GM18868 (cell line): ENCODE measurements around the gene IL1RAP.

Experiments
- ATAC-seq: cut with Tn5 transposase; IDR thresholded peaks from one replicate; pipeline ENCODE4 v1.9.1; 2021; ENCODE audit warnings: mild to moderate bottlenecking, moderate library complexity; ENCODE audit not compliant: unreplicated experiment

IL1RAP gene

GRCh38 chr3:190607021-190607420, 93.1 kb downstream of the IL1RAP start:
- no peak for ATAC-seq

- ATAC-seq, result no peak
These were observed 95.1 kb downstream of the IL1RAP start for GRCh38 chr3:190608850-190609589.

- ATAC-seq, result no peak
These were observed 100.6 kb downstream of the IL1RAP start for GRCh38 chr3:190614226-190615059.

- ATAC-seq, result no peak
These were observed 101.1 kb downstream of the IL1RAP start for GRCh38 chr3:190615060-190615384.

- ATAC-seq, result no peak
These were observed 101.7 kb downstream of the IL1RAP start for GRCh38 chr3:190615607-190616006.

- no peak for ATAC-seq
These were observed 102.8 kb downstream of the IL1RAP start for GRCh38 chr3:190616637-190617036.

- ATAC-seq, result peak; percentile 85
These were observed 103.3 kb downstream of the IL1RAP start for GRCh38 chr3:190617185-190617584.

- ATAC-seq, result peak; percentile 53
These were observed 104.6 kb downstream of the IL1RAP start for GRCh38 chr3:190618330-190619030.

- no peak for ATAC-seq
These were observed 105.5 kb downstream of the IL1RAP start for GRCh38 chr3:190619353-190619752.

- no peak for ATAC-seq
These were observed 105.9 kb downstream of the IL1RAP start for GRCh38 chr3:190619761-190620160.

- ATAC-seq, result no peak
These were observed 107.2 kb downstream of the IL1RAP start for GRCh38 chr3:190620886-190621608.

- ATAC-seq, result no peak
These were observed 108.0 kb downstream of the IL1RAP start for GRCh38 chr3:190621927-190622326.

- ATAC-seq, result no peak
These were observed 110.4 kb downstream of the IL1RAP start for GRCh38 chr3:190624282-190624681.

GRCh38 chr3:190626951-190627620, 113.2 kb downstream of the IL1RAP start:
- ATAC-seq, result no peak

- no peak for ATAC-seq
These were observed 115.2 kb downstream of the IL1RAP start for GRCh38 chr3:190629088-190629487.

GRCh38 chr3:190631295-190631694, 117.4 kb downstream of the IL1RAP start:
- no peak for ATAC-seq

- no peak for ATAC-seq
These were observed 127.7 kb downstream of the IL1RAP start for GRCh38 chr3:190641564-190641963.

GRCh38 chr3:190642016-190642415, 128.1 kb downstream of the IL1RAP start:
- ATAC-seq, result no peak

- no peak for ATAC-seq
These were observed 130.2 kb downstream of the IL1RAP start for GRCh38 chr3:190644035-190644434.

GRCh38 chr3:190644766-190645165, 130.9 kb downstream of the IL1RAP start:
- ATAC-seq, result no peak
